Measurements from ENCODE around the gene XRCC3. TPM values are rescaled to one million over a fixed set of nuclear protein-coding genes. Genes with fewer than 3 reads are reported as not detected.

Gene XRCC3
- polyA plus RNA-seq, 3 donors, result 0.66 to 8.1 (median 2.0) TPM

- Histone ChIP-seq H3K4me1 (ENCODE audit: control insufficient read depth in 1 of 2, insufficient read depth in 2 of 2, low read length in 2 of 2) (no peaks in the 10 kb centered on the region), H3K27me3 (ENCODE audit: control insufficient read depth in 2 of 2, insufficient read depth in 2 of 2, low read length in 2 of 2) (no peaks in the 10 kb centered on the region), H4K20me1 (ENCODE audit: insufficient read depth, low read length) (no peaks in the 10 kb centered on the region), H3K27ac (ENCODE audit: low read depth in 1 of 2, low read length in 2 of 2) (no peak overlapping the region), H3K79me2 (ENCODE audit: insufficient read depth, low read length) (no peaks in the 10 kb centered on the region), H3K4me2 (replicated peaks; ENCODE audit: extremely low read depth, low read length, poor library complexity, severe bottlenecking) (no peak overlapping the region), H3K36me3 (replicated peaks in 1 of 2; ENCODE audit: control insufficient read depth in 1 of 2, insufficient read depth in 2 of 2, low read length in 2 of 2) (peaks cover 24 to 30% of the 10 kb centered on the region in 2 donors), H3K4me3 (replicated peaks in 1 of 3; ENCODE audit: low read depth in 2 of 3, low read length in 3 of 3) (no peak overlapping the region), H3K9ac (ENCODE audit: insufficient read depth, low read length, poor library complexity, severe bottlenecking) (no peak overlapping the region), H3K9me3 (replicated peaks in 1 of 2; ENCODE audit: control insufficient read depth in 1 of 2, insufficient read depth in 1 of 2, low read length in 2 of 2) (no peaks in the 10 kb centered on the region), H2AFZ (ENCODE audit: insufficient read depth, low read depth, low read length, poor library complexity, severe bottlenecking) (no peak overlapping the region)
- Mint-ChIP-seq H3K4me1 (no peaks in the 10 kb centered on the region), H3K27me3 (ENCODE audit: low read depth in 3 of 3) (peaks cover 3 to 5% (median 3%) of the 10 kb centered on the region in 3 donors), H3K4me3 (no peak overlapping the region), H3K27ac (peak overlapping the region in 2 of 7 donors; percentile 15 to 42), H3K36me3 (peaks cover 20 to 41% of the 10 kb centered on the region in 2 donors), H3K9me3 (no peaks in the 10 kb centered on the region)
- no peak for TF ChIP-seq CTCF (IDR thresholded peaks at IDR 0.05)
- 88% methylated on average over 12 of the region's 12 CpGs for whole genome bisulfite sequencing (ENCODE audit: insufficient coverage)
- DNase-seq, result no peak
- intact Hi-C loops (cut with micrococcal nuclease), result no loop called here
Measured at GRCh38 chr14:103735022-103735421, 19.8 kb upstream of the XRCC3 start.

- no peak for DNase-seq
- peaks cover 26 to 48% of the 10 kb centered on the region in 2 donors for H3K36me3 Mint-ChIP-seq
- H3K27me3 ChIP-seq (ENCODE audit: control insufficient read depth in 2 of 2, insufficient read depth in 2 of 2, low read length in 2 of 2), result no peaks in the 10 kb centered on the region
- no peak overlapping the region for H2AFZ ChIP-seq (ENCODE audit: insufficient read depth, low read depth, low read length, poor library complexity, severe bottlenecking)
- no peaks in the 10 kb centered on the region for H3K9me3 Mint-ChIP-seq
- intact Hi-C loops (cut with micrococcal nuclease), result no loop called here
- no peak overlapping the region for H3K4me3 ChIP-seq (replicated peaks in 1 of 3; ENCODE audit: low read depth in 2 of 3, low read length in 3 of 3)
- H3K4me1 ChIP-seq (ENCODE audit: control insufficient read depth in 1 of 2, insufficient read depth in 2 of 2, low read length in 2 of 2), result no peaks in the 10 kb centered on the region
- no peak overlapping the region for H3K27ac ChIP-seq (ENCODE audit: low read depth in 1 of 2, low read length in 2 of 2)
- no peaks in the 10 kb centered on the region for H3K9me3 ChIP-seq (replicated peaks in 1 of 2; ENCODE audit: control insufficient read depth in 1 of 2, insufficient read depth in 1 of 2, low read length in 2 of 2)
- no peak for TF ChIP-seq CTCF (IDR thresholded peaks at IDR 0.05)
- no peak overlapping the region for H3K27ac Mint-ChIP-seq
- no peak overlapping the region for H3K4me3 Mint-ChIP-seq
- no peaks in the 10 kb centered on the region for H4K20me1 ChIP-seq (ENCODE audit: insufficient read depth, low read length)
- H3K9ac ChIP-seq (ENCODE audit: insufficient read depth, low read length, poor library complexity, severe bottlenecking), result no peak overlapping the region
- WGBS (ENCODE audit: insufficient coverage), result 93% methylated on average over 21 of the region's 23 CpGs
- H3K36me3 ChIP-seq (replicated peaks in 1 of 2; ENCODE audit: control insufficient read depth in 1 of 2, insufficient read depth in 2 of 2, low read length in 2 of 2), result peaks cover 32 to 37% of the 10 kb centered on the region in 2 donors
- H3K4me2 ChIP-seq (replicated peaks; ENCODE audit: extremely low read depth, low read length, poor library complexity, severe bottlenecking), result no peak overlapping the region
- H3K4me1 Mint-ChIP-seq, result no peaks in the 10 kb centered on the region
- no peaks in the 10 kb centered on the region for H3K79me2 ChIP-seq (ENCODE audit: insufficient read depth, low read length)
- peaks cover 2 to 3% (median 3%) of the 10 kb centered on the region in 3 donors for H3K27me3 Mint-ChIP-seq (ENCODE audit: low read depth in 3 of 3)
Measured at GRCh38 chr14:103734081-103734888, 19.0 kb upstream of the XRCC3 start.
